Stimulated activated CD4-positive, alpha-beta T cell treated with anti-CD3 and anti-CD28 coated beads, Interleukin-15, amount 100 ng/mL, for 48 hours (primary cell): Measurements from ENCODE around the gene NINL.

Experiments
- DNase-seq, 2 donors: peaks; one replicate each; pipeline ENCODE4 v3.0.0-alpha.2; 2020; ENCODE audit warnings: low read depth in 2 of 2

NINL gene

DNA sequence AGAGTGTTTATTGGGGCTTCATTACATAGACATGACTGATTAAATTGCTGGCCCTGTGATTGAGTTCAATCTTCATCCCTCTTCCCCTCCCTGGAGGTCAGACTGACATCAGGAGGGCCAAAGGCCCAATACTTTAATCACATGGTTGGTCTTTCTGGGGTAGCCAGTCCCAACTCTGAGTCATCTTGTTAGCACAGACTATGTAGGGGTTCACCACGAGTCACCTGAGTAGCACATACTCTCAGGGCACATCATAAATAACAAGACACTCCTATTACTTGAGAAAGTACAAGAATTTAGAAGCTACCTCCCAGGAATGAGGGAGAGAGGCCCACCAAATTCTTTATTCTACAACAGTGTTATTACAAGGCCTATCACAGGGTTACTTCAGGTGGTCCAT, 166.6 kb downstream of the NINL start:
- DNase-seq = no peak

GRCh38 chr20:25408890-25409289, 176.4 kb downstream of the NINL start:
- no peak for DNase-seq

DNA sequence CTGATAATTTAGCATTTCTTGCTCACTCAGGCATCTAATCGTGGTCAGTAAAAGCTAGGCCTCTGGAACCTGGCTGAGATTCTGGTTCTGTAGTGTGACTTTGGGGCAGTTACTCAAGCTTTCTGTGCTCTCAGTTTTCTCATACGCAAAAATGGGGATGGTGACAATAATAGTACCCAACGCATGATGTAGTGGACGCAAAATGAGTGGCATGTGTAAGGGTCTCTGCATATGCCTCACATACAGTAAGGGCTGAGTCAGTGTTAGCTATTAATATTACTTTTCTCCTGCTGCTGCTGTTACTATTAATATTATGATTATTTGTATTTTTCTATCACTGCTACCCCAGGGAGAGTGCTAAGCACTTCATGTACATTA, 177.2 kb downstream of the NINL start:
- DNase-seq = no peak

DNA sequence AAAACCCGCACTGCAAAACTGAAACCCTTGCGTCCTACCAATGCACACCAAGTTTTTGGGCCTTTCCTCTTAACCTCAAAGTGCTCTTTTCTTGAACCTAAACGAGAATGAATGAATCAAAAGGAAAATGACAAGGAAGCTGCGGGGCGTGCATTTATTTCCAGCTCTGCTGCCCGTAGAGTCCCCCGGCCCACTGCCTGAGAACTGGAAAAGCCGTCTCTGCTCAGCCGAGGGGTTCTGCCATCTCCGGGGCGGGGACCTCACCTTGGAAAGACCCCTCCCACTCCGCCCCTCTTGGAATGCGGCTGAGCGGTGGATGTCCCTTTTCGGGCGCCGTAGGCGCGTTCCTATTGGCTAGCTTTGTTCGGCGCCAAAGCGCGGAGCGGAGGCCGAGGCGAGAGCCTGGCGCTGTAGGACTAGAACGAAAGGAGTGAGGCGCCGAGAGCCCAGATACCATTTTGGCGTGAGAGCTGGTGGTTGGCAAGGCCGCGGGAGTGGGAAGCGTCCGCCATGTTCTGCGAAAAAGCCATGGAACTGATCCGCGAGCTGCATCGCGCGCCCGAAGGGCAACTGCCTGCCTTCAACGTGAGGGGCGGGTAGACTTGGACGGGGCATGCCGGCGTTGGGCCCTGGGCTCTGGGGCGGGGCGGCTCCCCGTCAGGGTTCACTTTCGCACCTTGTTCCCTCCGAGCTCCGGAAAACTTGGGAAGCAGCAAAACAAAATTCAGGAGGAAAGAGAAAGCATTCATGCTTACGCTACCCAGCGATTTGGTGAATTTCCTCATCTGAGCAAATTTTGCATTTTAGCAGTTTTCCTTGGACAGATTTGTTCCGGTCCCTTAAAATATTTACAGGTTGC, 177.8 kb downstream of the NINL start, which contains the start of gene GINS1:
GINS1 (plus strand) TSS at position 363 of the 859 bp plus-strand sequence; CDS start at position 511, 148 bp downstream.
- DNase-seq = peak; percentile 82 to 83
